ENCODE results near the gene HECW1. TPM values are rescaled to one million over a fixed set of nuclear protein-coding genes. Genes with fewer than 3 reads are reported as not detected.

The HECW1 gene
- total and polyA plus RNA-seq, 10 of the 15 experiments (the other 5 are each of a cell fraction or from before 2014, with no cell fraction given), result under 0.01 to 0.31 (median 0.04) TPM; not detected in 3

DNA sequence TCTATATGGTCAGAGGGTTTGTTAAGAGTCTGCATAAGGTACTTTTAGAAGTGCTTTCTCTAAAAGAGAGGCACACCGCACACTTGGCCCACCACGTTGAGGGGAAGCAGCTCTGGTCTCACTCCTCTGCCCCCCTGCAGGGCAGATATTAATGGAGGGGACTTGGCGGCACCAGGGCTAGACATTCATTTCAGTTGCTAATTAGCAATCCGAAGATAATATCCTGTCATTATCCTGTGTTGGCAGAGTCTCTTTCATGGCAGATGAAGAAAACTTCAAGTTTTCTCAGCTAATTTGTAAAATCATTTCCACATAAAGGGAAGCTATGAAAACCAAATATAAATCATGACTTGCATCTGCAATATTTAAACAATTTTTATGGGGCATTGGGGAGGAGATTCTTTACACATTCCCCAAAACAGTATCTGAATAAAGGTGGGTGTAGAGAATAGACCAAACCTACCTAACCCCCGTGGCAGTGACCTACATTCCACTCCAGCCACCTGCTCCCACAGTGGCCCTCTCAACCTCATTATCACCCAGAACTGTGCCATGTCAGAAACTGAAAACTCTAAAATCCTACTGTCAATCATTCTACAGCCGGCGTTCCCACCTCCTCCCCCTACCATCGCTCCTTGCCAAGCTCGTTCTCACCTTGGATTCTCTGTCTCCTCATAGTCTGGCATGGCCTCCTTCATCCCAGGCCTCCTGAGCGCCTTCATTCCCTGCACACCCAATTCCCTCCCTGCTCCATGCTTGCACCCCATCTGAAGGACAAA lies 416.3 kb downstream of the HECW1 start:
- in situ Hi-C loops (cut with MboI), result no loop called here
- Histone ChIP-seq H4K20me1 (ENCODE audit: control insufficient read depth, insufficient read depth) (no peaks in the 10 kb centered on the region), H3K36me3 (ENCODE audit: control insufficient read depth in 2 of 2, insufficient read depth in 2 of 2, low read length in 1 of 2) (no peaks in the 10 kb centered on the region), H3K27ac (ENCODE audit: control insufficient read depth, insufficient read depth) (no peak overlapping the region), H3K79me2 (ENCODE audit: control insufficient read depth, insufficient read depth, low read length) (no peaks in the 10 kb centered on the region), H3K4me3 (no peak overlapping the region), H3K9ac (ENCODE audit: control insufficient read depth, insufficient read depth, low read length) (no peak overlapping the region), H3K4me1 (ENCODE audit: control insufficient read depth, insufficient read depth, low read length) (no peaks in the 10 kb centered on the region), H3K9me3 (replicated peaks; ENCODE audit: control insufficient read depth, insufficient read depth, low read length) (no peaks in the 10 kb centered on the region), H3K4me2 (ENCODE audit: control insufficient read depth, insufficient read depth) (no peak overlapping the region), H3K27me3 (replicated peaks in 1 of 2; ENCODE audit: control insufficient read depth in 2 of 2, insufficient read depth in 2 of 2, low read length in 1 of 2) (no peaks in the 10 kb centered on the region), H2AFZ (ENCODE audit: control insufficient read depth, low read depth, low read length) (no peak overlapping the region)
- no peak for ATAC-seq
- no peak for FAIRE-seq
- WGBS (ENCODE audit: insufficient coverage, insufficient replicate concordance, low lambda C conversion rate, missing lambda C conversion rate), result 42% methylated on average over 10 of the region's 10 CpGs
- ChIA-PET POLR2A (no interaction called here), CTCF (interaction anchor here (1.0 to 1.1 kb wide), 2 partner anchors 74 to 171 kb away, joined by 3 to 4 read pairs; no protein-coding TSS in a partner anchor), RAD21 (ENCODE audit: unreplicated experiment) (no interaction called here), SMC1A (ENCODE audit: uncharacterized antibody, unreplicated experiment) (interaction anchor here (1.2 to 1.4 kb wide), 2 partner anchors 12 to 74 kb away, joined by 3 to 5 read pairs; no protein-coding TSS in a partner anchor)
- TF ChIP-seq BRCA1 (IDR thresholded peaks at IDR 0.05; ENCODE audit: low read depth, low read length) (no peak), NFXL1 (IDR thresholded peaks at IDR 0.05; ENCODE audit: borderline replicate concordance) (no peak), RUNX3 (IDR thresholded peaks at IDR 0.05; ENCODE audit: low read length) (no peak), ZSCAN29 (IDR thresholded peaks at IDR 0.05) (no peak), ATF7 (IDR thresholded peaks at IDR 0.05; ENCODE audit: low read depth) (no peak), BMI1 (IDR thresholded peaks at IDR 0.05; ENCODE audit: borderline replicate concordance) (no peak), EZH2 (IDR thresholded peaks at IDR 0.05; ENCODE audit: borderline replicate concordance, control insufficient read depth, low read depth, low read length) (no peak), ZBED1 (IDR thresholded peaks at IDR 0.05; ENCODE audit: borderline replicate concordance) (no peak), IRF4 (IDR thresholded peaks at IDR 0.05; ENCODE audit: low read depth, low read length) (no peak), REST (IDR thresholded peaks at IDR 0.05; ENCODE audit: low read depth, low read length) (no peak)
- TF ChIP-seq, protein P1, sequence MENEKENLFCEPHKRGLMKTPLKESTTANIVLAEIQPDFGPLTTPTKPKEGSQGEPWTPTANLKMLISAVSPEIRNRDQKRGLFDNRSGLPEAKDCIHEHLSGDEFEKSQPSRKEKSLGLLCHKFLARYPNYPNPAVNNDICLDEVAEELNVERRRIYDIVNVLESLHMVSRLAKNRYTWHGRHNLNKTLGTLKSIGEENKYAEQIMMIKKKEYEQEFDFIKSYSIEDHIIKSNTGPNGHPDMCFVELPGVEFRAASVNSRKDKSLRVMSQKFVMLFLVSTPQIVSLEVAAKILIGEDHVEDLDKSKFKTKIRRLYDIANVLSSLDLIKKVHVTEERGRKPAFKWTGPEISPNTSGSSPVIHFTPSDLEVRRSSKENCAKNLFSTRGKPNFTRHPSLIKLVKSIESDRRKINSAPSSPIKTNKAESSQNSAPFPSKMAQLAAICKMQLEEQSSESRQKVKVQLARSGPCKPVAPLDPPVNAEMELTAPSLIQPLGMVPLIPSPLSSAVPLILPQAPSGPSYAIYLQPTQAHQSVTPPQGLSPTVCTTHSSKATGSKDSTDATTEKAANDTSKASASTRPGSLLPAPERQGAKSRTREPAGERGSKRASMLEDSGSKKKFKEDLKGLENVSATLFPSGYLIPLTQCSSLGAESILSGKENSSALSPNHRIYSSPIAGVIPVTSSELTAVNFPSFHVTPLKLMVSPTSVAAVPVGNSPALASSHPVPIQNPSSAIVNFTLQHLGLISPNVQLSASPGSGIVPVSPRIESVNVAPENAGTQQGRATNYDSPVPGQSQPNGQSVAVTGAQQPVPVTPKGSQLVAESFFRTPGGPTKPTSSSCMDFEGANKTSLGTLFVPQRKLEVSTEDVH (IDR thresholded peaks at IDR 0.05; ENCODE audit: low read depth, partially characterized antibody), result no peak
- intact Hi-C loops (cut with micrococcal nuclease; ENCODE audit: unreplicated experiment), result no loop called here
- no peak for DNase-seq (ENCODE audit: low read depth, low spot score)
- BruUV-seq (replicated peaks), result no TSS peak

Measured in GM12878 (cell line).